ENCODE data around the gene ZNF692. TPM values are rescaled to one million over a fixed set of nuclear protein-coding genes. Genes with fewer than 3 reads are reported as not detected.
A peak's percentile ranks its signal among the peaks of the same experiment; 100 is the strongest.

The ZNF692 gene
- total and polyA plus RNA-seq, 2 donors (not counting 3 experiments of a cell fraction or from before 2014, with no cell fraction given) = 32.6 to 36.6 TPM

DNA sequence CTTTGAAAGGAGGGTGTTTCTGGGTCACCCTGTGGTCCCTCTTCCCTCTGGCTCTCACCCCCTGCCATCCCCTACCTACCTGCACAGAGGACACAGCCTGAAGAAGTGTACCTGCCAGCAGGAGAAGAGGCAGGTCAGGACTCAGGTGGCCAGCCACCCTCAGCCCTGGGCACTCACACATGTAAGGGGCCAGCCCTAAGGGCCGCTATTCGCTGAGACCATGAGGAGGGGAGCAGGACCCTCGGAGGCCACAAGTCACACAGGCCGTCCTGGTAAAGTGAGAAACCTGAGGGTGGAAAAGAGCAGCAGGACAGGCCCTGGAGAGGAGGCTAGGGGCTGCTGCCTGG, 1.2 kb downstream of the ZNF692 start:
- BruUV-seq (replicated peaks) = no TSS peak
- no peak for DNase-seq (ENCODE audit: low read depth, low spot score)
- Histone ChIP-seq H3K27ac (ENCODE audit: insufficient read depth, low read depth, low read length) (no peak overlapping the region), H3K36me3 (ENCODE audit: control insufficient read depth in 2 of 2, extremely low read depth in 1 of 2, insufficient read depth in 2 of 2, low read length in 2 of 2) (peaks cover 0 to 5% of the 10 kb centered on the region in 2 experiments), H3K4me3 (replicated peaks in 1 of 3; ENCODE audit: insufficient read depth in 1 of 3, low read depth in 1 of 3, low read length in 3 of 3) (peak overlapping the region; percentile 18 to 62 (median 39)), H3K9me1 (replicated peaks; ENCODE audit: control insufficient read depth, extremely low read depth, insufficient read depth, low read length) (no peaks in the 10 kb centered on the region), H3K9me3 (replicated peaks; ENCODE audit: control insufficient read depth, insufficient read depth, low read length) (no peaks in the 10 kb centered on the region), H4K20me1 (replicated peaks; ENCODE audit: control insufficient read depth, extremely low read depth, insufficient read depth, low read length) (no peaks in the 10 kb centered on the region), H3K79me2 (ENCODE audit: control insufficient read depth, insufficient read depth, low read length) (peaks cover 10% of the 10 kb centered on the region), H3K4me1 (ENCODE audit: control insufficient read depth, extremely low read depth, insufficient read depth, low read length) (peaks cover 18% of the 10 kb centered on the region), H3K4me2 (ENCODE audit: insufficient read depth, low read length) (peak overlapping the region; percentile 82), H3K9ac (replicated peaks; ENCODE audit: extremely low read depth, insufficient read depth, low read length) (peak overlapping the region; percentile 48), H2AFZ (ENCODE audit: low read depth, low read length) (peak overlapping the region; percentile 68), H3K27me3 (ENCODE audit: control insufficient read depth in 2 of 2, insufficient read depth in 2 of 2, low read length in 2 of 2) (peaks cover 2 to 4% of the 10 kb centered on the region in 2 experiments)
- CTCF ChIA-PET = interaction anchor here (1.1 to 2.6 kb wide), 8 partner anchors 8 to 32 kb away, joined by 3 to 17 read pairs (median 10); partner anchors contain the start of genes SH3BP5L and ZNF672
- FAIRE-seq = no peak
- TF ChIP-seq POLR2AphosphoS5 (IDR thresholded peaks at IDR 0.05; ENCODE audit: insufficient read depth, low read depth, low read length) (no peak), MYC (IDR thresholded peaks at IDR 0.05; ENCODE audit: low read depth, low read length) (no peak), FOS (IDR thresholded peaks at IDR 0.05; ENCODE audit: borderline replicate concordance, insufficient read depth, low read length) (no peak), CTCF (IDR thresholded peaks at IDR 0.05; ENCODE audit: extremely low read depth in 1 of 2, insufficient read depth in 1 of 2, low read depth in 1 of 2, low read length in 2 of 2) (no peak), JUN (IDR thresholded peaks at IDR 0.05; ENCODE audit: borderline replicate concordance, insufficient read depth, insufficient read length, low read depth) (no peak), GATA2 (IDR thresholded peaks at IDR 0.05; ENCODE audit: insufficient read depth, insufficient read length, low read depth, low read length) (no peak), POLR2A (IDR thresholded peaks at IDR 0.05; ENCODE audit: low read depth, low read length) (no peak), EZH2 (IDR thresholded peaks at IDR 0.05; ENCODE audit: borderline replicate concordance, low read depth, low read length, severe bottlenecking) (no peak)
- TF ChIP-seq, protein P1, sequence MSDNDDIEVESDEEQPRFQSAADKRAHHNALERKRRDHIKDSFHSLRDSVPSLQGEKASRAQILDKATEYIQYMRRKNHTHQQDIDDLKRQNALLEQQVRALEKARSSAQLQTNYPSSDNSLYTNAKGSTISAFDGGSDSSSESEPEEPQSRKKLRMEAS (IDR thresholded peaks at IDR 0.05; ENCODE audit: insufficient read depth, insufficient read length) = no peak
- POLR2A ChIA-PET = interaction anchor here (2.2 kb wide), 1 partner anchor 20 kb away, joined by 14 read pairs; the partner anchor contains the start of gene ZNF672
- intact Hi-C loops (cut with micrococcal nuclease) = loop anchor here (1.0 kb wide), 1 partner anchor 31 kb away; no protein-coding TSS in a partner anchor
- dilution Hi-C loops (cut with MboI; ENCODE audit: extremely low pct_ligation_motif_present, low sequenced_read_pairs) = no loop called here
